Liver (tissue), 3 donors: ENCODE results near the gene SLC39A3.

Experiments
- EGR1 ChIP-seq, 2 donors: IDR thresholded peaks; 2 replicates each; pipeline ENCODE4 v1.6.1; 2016 to 2018; ENCODE audit warnings: antibody characterized with exemption in 2 of 2, low read depth in 2 of 2
- FOXA1 ChIP-seq: IDR thresholded peaks from 2 replicates; pipeline ENCODE4 v1.6.1; 2016; ENCODE audit warnings: antibody characterized with exemption
- GABPA ChIP-seq, 2 donors: IDR thresholded peaks in 1 of 2; conservative IDR thresholded peaks in 1 of 2; 2 replicates each; pipeline ENCODE4 v1.6.1; 2016; ENCODE audit warnings: antibody characterized with exemption in 2 of 2, mild to moderate bottlenecking in 1 of 2, moderate library complexity in 1 of 2
- HNF4A ChIP-seq, 2 donors: conservative IDR thresholded peaks; 2 replicates each; pipeline ENCODE4 v1.6.1; 2016; ENCODE audit warnings: antibody characterized with exemption in 2 of 2, mild to moderate bottlenecking in 2 of 2
- RXRA ChIP-seq, 2 donors: IDR thresholded peaks; 2 replicates each; pipeline ENCODE4 v1.6.1; 2017 to 2018; ENCODE audit warnings: antibody characterized with exemption in 2 of 2, mild to moderate bottlenecking in 1 of 2
- SP1 ChIP-seq: IDR thresholded peaks from 2 replicates; pipeline ENCODE4 v1.6.1; 2018; ENCODE audit warnings: antibody characterized with exemption, mild to moderate bottlenecking
- TAF1 ChIP-seq: conservative IDR thresholded peaks from 2 replicates; pipeline ENCODE4 v1.6.1; 2016; ENCODE audit warnings: antibody characterized with exemption, mild to moderate bottlenecking
- YY1 ChIP-seq: IDR thresholded peaks from 2 replicates; pipeline ENCODE4 v1.6.1; 2016; ENCODE audit warnings: antibody characterized with exemption, mild to moderate bottlenecking
- TF ChIP-seq, protein P1 (sequence below): fragments of 150-350 bp; IDR thresholded peaks from 2 replicates; pipeline ENCODE4 v1.5.1; 2017; ENCODE audit warnings: improper control_type of control experiment, low read depth, low read length; ENCODE audit not compliant: missing input control
- TF ChIP-seq, protein P2 (sequence below): IDR thresholded peaks from 2 replicates; pipeline ENCODE4 v1.6.1; 2016; ENCODE audit warnings: antibody characterized with exemption
- donor health status: healthy.
- donor health status: healthy.

DNA sequence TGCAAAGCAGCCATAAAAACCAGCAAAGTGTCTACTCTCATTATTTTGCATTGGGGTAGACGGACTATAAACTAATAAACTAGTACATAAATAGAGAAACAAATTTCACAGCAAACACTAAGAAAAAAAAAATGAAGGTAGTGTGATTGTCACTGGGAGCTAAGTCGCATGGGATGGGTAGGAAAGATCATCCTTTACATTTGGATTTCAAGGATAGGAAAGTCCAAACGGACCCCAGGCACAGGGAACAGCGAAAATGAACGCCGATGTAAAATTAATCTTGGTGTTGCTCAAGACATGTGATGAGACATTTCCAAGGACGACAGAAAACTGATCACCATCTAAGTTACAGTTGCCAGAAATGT is 43.9 kb upstream of the SLC39A3 start:
- TF ChIP-seq RXRA (IDR thresholded peaks at IDR 0.05) (no peak), TAF1 (no peak), SP1 (no peak), YY1 (no peak), GABPA (IDR thresholded peaks at IDR 0.05 in 1 of 2, conservative IDR thresholded peaks at IDR 0.05 in 1 of 2) (no peak), EGR1 (IDR thresholded peaks at IDR 0.05; ENCODE audit: low read depth in 2 of 2) (no peak), HNF4A (conservative IDR thresholded peaks at IDR 0.05) (no peak), FOXA1 (no peak)
- TF ChIP-seq, protein P1, sequence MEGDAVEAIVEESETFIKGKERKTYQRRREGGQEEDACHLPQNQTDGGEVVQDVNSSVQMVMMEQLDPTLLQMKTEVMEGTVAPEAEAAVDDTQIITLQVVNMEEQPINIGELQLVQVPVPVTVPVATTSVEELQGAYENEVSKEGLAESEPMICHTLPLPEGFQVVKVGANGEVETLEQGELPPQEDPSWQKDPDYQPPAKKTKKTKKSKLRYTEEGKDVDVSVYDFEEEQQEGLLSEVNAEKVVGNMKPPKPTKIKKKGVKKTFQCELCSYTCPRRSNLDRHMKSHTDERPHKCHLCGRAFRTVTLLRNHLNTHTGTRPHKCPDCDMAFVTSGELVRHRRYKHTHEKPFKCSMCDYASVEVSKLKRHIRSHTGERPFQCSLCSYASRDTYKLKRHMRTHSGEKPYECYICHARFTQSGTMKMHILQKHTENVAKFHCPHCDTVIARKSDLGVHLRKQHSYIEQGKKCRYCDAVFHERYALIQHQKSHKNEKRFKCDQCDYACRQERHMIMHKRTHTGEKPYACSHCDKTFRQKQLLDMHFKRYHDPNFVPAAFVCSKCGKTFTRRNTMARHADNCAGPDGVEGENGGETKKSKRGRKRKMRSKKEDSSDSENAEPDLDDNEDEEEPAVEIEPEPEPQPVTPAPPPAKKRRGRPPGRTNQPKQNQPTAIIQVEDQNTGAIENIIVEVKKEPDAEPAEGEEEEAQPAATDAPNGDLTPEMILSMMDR, result no peak
- TF ChIP-seq, protein P2, sequence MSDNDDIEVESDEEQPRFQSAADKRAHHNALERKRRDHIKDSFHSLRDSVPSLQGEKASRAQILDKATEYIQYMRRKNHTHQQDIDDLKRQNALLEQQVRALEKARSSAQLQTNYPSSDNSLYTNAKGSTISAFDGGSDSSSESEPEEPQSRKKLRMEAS, result no peak
